ENCODE results near the gene GATB.

Gene GATB

DNA sequence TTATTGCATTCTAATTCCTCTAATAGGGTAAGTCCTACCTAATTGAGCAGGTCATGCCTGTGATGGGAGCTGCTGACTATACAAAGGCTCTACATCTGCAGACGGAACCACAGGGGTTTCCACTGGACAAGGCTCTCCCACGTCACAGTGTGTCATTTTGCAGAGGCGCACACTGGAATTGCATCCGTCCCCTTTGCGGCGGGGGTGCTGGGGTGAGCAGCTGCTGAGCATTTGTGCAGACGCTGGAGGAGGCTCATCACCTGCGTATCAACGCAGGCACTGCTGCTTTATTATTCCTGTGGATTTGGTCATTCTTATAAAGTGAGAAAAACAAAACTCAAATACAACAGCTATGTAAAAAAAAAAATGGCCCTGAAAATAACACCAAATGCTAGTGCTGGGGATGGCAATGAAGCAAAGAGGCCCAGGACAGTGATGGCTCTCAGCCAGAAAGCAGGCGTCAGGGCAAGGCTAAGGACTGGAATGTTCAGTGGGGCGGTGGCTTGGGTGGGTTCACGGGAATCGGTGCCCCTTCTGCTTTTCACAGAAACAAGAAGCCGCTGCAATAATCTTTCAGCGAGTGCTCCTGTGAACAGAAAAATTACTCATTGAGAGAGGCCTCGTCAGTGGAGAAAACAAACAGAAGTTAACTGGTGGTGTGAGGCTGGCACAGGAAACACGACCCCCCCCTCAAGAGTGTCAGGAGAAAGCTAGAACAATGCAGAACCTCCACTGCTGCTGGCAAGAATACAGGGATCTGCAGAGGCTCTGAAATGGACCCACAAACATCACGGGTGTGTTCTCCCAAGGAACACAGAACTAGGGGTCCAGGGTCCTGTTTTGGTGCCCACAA lies 67.8 kb downstream of the GATB start:
- Histone ChIP-seq H3K79me1 (ENCODE audit: low read depth, low read length) (no peaks in the 10 kb centered on the region), H3K4me2 (ENCODE audit: insufficient read depth, low read length, poor library complexity, severe bottlenecking) (no peak overlapping the region), H3K4me1 (ENCODE audit: control insufficient read depth in 2 of 2, insufficient read depth in 1 of 2, low read depth in 1 of 2, low read length in 2 of 2) (peaks cover 22 to 41% of the 10 kb centered on the region in 2 donors), H2BK15ac (ENCODE audit: low read length) (no peak overlapping the region), H4K8ac (ENCODE audit: low read depth, low read length) (no peak overlapping the region), H3K36me3 (replicated peaks in 1 of 2; ENCODE audit: control insufficient read depth in 2 of 2, insufficient read depth in 2 of 2, low read length in 2 of 2) (peaks cover 0 to 10% of the 10 kb centered on the region in 2 donors), H2AK5ac (ENCODE audit: low read depth, low read length) (no peak overlapping the region), H3K23ac (ENCODE audit: low read depth, low read length, poor library complexity) (no peak overlapping the region), H4K91ac (ENCODE audit: low read depth, low read length, poor library complexity) (no peak overlapping the region), H3K18ac (ENCODE audit: low read length) (peak overlapping the region; percentile 65), H3K27me3 (ENCODE audit: control insufficient read depth in 3 of 3, insufficient read depth in 3 of 3, low read depth in 1 of 3, low read length in 3 of 3) (no peaks in the 10 kb centered on the region), H3K4ac (ENCODE audit: low read length) (no peak overlapping the region), H2BK5ac (ENCODE audit: low read length) (no peak overlapping the region), H3K27ac (replicated peaks; ENCODE audit: low read length) (no peak overlapping the region), H2BK120ac (ENCODE audit: low read depth, low read length) (no peak overlapping the region), H3K14ac (ENCODE audit: low read length) (no peak overlapping the region), H2BK12ac (ENCODE audit: low read length) (no peak overlapping the region), H3K4me3 (ENCODE audit: low read length in 2 of 2) (no peak overlapping the region), H3K9me3 (replicated peaks in 1 of 2; ENCODE audit: control insufficient read depth in 2 of 2, insufficient read depth in 1 of 2, low read depth in 1 of 2, low read length in 2 of 2) (peaks cover 0 to 5% of the 10 kb centered on the region in 2 donors), H3K9ac (ENCODE audit: low read depth, low read length, poor library complexity) (no peak overlapping the region), H2AFZ (ENCODE audit: low read length) (no peak overlapping the region)
- no peak for DNase-seq (ENCODE audit: low spot score)
- no CpG with 5 or more reads among the region's 18 CpGs for WGBS, 2 donors (ENCODE audit: extremely low coverage in 2 of 2, insufficient read length in 2 of 2, insufficient replicate concordance in 1 of 2)

DNA sequence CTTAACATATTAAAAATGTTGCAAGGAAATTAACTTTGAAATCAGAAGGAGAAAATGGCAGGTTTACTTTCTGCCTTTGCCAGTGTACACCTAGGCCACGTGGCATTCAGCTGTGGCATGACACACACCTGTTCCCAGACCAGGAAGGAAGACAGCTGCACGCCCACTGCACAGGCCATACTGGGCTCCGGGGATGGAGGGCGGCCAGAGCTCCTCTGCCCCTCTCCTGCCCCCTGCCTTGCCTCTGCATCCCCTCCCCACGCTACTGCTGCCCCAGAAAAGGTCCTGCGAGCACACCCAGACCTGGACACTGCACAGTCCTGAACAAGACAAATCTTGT lies 68.4 kb downstream of the GATB start:
- Histone ChIP-seq H3K4me1 (ENCODE audit: control insufficient read depth in 2 of 2, insufficient read depth in 1 of 2, low read depth in 1 of 2, low read length in 2 of 2) (peaks cover 27 to 47% of the 10 kb centered on the region in 2 donors), H2AFZ (ENCODE audit: low read length) (no peak overlapping the region), H3K18ac (ENCODE audit: low read length) (no peak overlapping the region), H4K8ac (ENCODE audit: low read depth, low read length) (no peak overlapping the region), H3K4me2 (ENCODE audit: insufficient read depth, low read length, poor library complexity, severe bottlenecking) (no peak overlapping the region), H3K14ac (ENCODE audit: low read length) (no peak overlapping the region), H3K79me1 (ENCODE audit: low read depth, low read length) (no peaks in the 10 kb centered on the region), H2BK5ac (ENCODE audit: low read length) (no peak overlapping the region), H3K27me3 (ENCODE audit: control insufficient read depth in 3 of 3, insufficient read depth in 3 of 3, low read depth in 1 of 3, low read length in 3 of 3) (no peaks in the 10 kb centered on the region), H4K91ac (ENCODE audit: low read depth, low read length, poor library complexity) (no peak overlapping the region), H3K4ac (ENCODE audit: low read length) (no peak overlapping the region), H2BK12ac (ENCODE audit: low read length) (no peak overlapping the region), H3K4me3 (ENCODE audit: low read length in 2 of 2) (no peak overlapping the region), H2BK120ac (ENCODE audit: low read depth, low read length) (no peak overlapping the region), H2BK15ac (ENCODE audit: low read length) (no peak overlapping the region), H3K9me3 (replicated peaks in 1 of 2; ENCODE audit: control insufficient read depth in 2 of 2, insufficient read depth in 1 of 2, low read depth in 1 of 2, low read length in 2 of 2) (peaks cover 0 to 5% of the 10 kb centered on the region in 2 donors), H3K36me3 (replicated peaks in 1 of 2; ENCODE audit: control insufficient read depth in 2 of 2, insufficient read depth in 2 of 2, low read length in 2 of 2) (peaks cover 0 to 8% of the 10 kb centered on the region in 2 donors), H3K27ac (replicated peaks; ENCODE audit: low read length) (no peak overlapping the region), H3K23ac (ENCODE audit: low read depth, low read length, poor library complexity) (no peak overlapping the region), H2AK5ac (ENCODE audit: low read depth, low read length) (no peak overlapping the region), H3K9ac (ENCODE audit: low read depth, low read length, poor library complexity) (peak overlapping the region; percentile 79)
- DNase-seq (ENCODE audit: low spot score) = no peak
- no CpG with 5 or more reads among the region's 6 CpGs for WGBS, 2 donors (ENCODE audit: extremely low coverage in 2 of 2, insufficient read length in 2 of 2, insufficient replicate concordance in 1 of 2)

- no peak overlapping the region for H3K14ac ChIP-seq (ENCODE audit: low read length)
- H3K36me3 ChIP-seq (replicated peaks in 1 of 2; ENCODE audit: control insufficient read depth in 2 of 2, insufficient read depth in 2 of 2, low read length in 2 of 2) = peaks cover 0 to 6% of the 10 kb centered on the region in 2 donors
- no peak overlapping the region for H4K8ac ChIP-seq (ENCODE audit: low read depth, low read length)
- no peak overlapping the region for H2BK15ac ChIP-seq (ENCODE audit: low read length)
- H2BK12ac ChIP-seq (ENCODE audit: low read length) = no peak overlapping the region
- H4K91ac ChIP-seq (ENCODE audit: low read depth, low read length, poor library complexity) = no peak overlapping the region
- no peak overlapping the region for H3K27ac ChIP-seq (replicated peaks; ENCODE audit: low read length)
- H3K4me3 ChIP-seq (ENCODE audit: low read length in 2 of 2) = no peak overlapping the region
- H2AFZ ChIP-seq (ENCODE audit: low read length) = no peak overlapping the region
- no peak overlapping the region for H2BK120ac ChIP-seq (ENCODE audit: low read depth, low read length)
- H2AK5ac ChIP-seq (ENCODE audit: low read depth, low read length) = no peak overlapping the region
- H3K27me3 ChIP-seq (ENCODE audit: control insufficient read depth in 3 of 3, insufficient read depth in 3 of 3, low read depth in 1 of 3, low read length in 3 of 3) = no peaks in the 10 kb centered on the region
- no peak overlapping the region for H3K9ac ChIP-seq (ENCODE audit: low read depth, low read length, poor library complexity)
- no peak for DNase-seq (ENCODE audit: low spot score)
- H2BK5ac ChIP-seq (ENCODE audit: low read length) = no peak overlapping the region
- WGBS, 2 donors (ENCODE audit: extremely low coverage in 2 of 2, insufficient read length in 2 of 2, insufficient replicate concordance in 1 of 2) = no CpG with 5 or more reads among the region's 14 CpGs
- no peak overlapping the region for H3K18ac ChIP-seq (ENCODE audit: low read length)
- peaks cover 27 to 48% of the 10 kb centered on the region in 2 donors for H3K4me1 ChIP-seq (ENCODE audit: control insufficient read depth in 2 of 2, insufficient read depth in 1 of 2, low read depth in 1 of 2, low read length in 2 of 2)
- no peak overlapping the region for H3K4ac ChIP-seq (ENCODE audit: low read length)
- H3K4me2 ChIP-seq (ENCODE audit: insufficient read depth, low read length, poor library complexity, severe bottlenecking) = no peak overlapping the region
- H3K23ac ChIP-seq (ENCODE audit: low read depth, low read length, poor library complexity) = no peak overlapping the region
- peaks cover 0 to under 1% of the 10 kb centered on the region in 2 donors for H3K9me3 ChIP-seq (replicated peaks in 1 of 2; ENCODE audit: control insufficient read depth in 2 of 2, insufficient read depth in 1 of 2, low read depth in 1 of 2, low read length in 2 of 2)
- H3K79me1 ChIP-seq (ENCODE audit: low read depth, low read length) = no peaks in the 10 kb centered on the region
Measured at GRCh38 chr4:151691639-151692442, 69.0 kb downstream of the GATB start.

GRCh38 chr4:151690876-151691275 lies 69.9 kb downstream of the GATB start:
- H4K91ac ChIP-seq (ENCODE audit: low read depth, low read length, poor library complexity) = no peak overlapping the region
- H3K4me1 ChIP-seq (ENCODE audit: control insufficient read depth in 2 of 2, insufficient read depth in 1 of 2, low read depth in 1 of 2, low read length in 2 of 2) = peaks cover 27 to 48% of the 10 kb centered on the region in 2 donors
- no peak overlapping the region for H3K27ac ChIP-seq (replicated peaks; ENCODE audit: low read length)
- WGBS, 2 donors (ENCODE audit: extremely low coverage in 2 of 2, insufficient read length in 2 of 2, insufficient replicate concordance in 1 of 2) = no CpG with 5 or more reads among the region's 4 CpGs
- H3K27me3 ChIP-seq (ENCODE audit: control insufficient read depth in 3 of 3, insufficient read depth in 3 of 3, low read depth in 1 of 3, low read length in 3 of 3) = no peaks in the 10 kb centered on the region
- no peak overlapping the region for H2BK5ac ChIP-seq (ENCODE audit: low read length)
- no peak overlapping the region for H2AK5ac ChIP-seq (ENCODE audit: low read depth, low read length)
- H2AFZ ChIP-seq (ENCODE audit: low read length) = peak overlapping the region; percentile 70
- no peak overlapping the region for H3K14ac ChIP-seq (ENCODE audit: low read length)
- H2BK120ac ChIP-seq (ENCODE audit: low read depth, low read length) = no peak overlapping the region
- H3K9ac ChIP-seq (ENCODE audit: low read depth, low read length, poor library complexity) = no peak overlapping the region
- no peak overlapping the region for H2BK15ac ChIP-seq (ENCODE audit: low read length)
- no peak overlapping the region for H3K18ac ChIP-seq (ENCODE audit: low read length)
- H3K23ac ChIP-seq (ENCODE audit: low read depth, low read length, poor library complexity) = no peak overlapping the region
- no peak overlapping the region for H3K4me2 ChIP-seq (ENCODE audit: insufficient read depth, low read length, poor library complexity, severe bottlenecking)
- no peaks in the 10 kb centered on the region for H3K36me3 ChIP-seq (replicated peaks in 1 of 2; ENCODE audit: control insufficient read depth in 2 of 2, insufficient read depth in 2 of 2, low read length in 2 of 2)
- no peak overlapping the region for H4K8ac ChIP-seq (ENCODE audit: low read depth, low read length)
- no peak overlapping the region for H2BK12ac ChIP-seq (ENCODE audit: low read length)
- H3K79me1 ChIP-seq (ENCODE audit: low read depth, low read length) = no peaks in the 10 kb centered on the region
- H3K4ac ChIP-seq (ENCODE audit: low read length) = no peak overlapping the region
- no peak for DNase-seq (ENCODE audit: low spot score)
- H3K9me3 ChIP-seq (replicated peaks in 1 of 2; ENCODE audit: control insufficient read depth in 2 of 2, insufficient read depth in 1 of 2, low read depth in 1 of 2, low read length in 2 of 2) = no peaks in the 10 kb centered on the region
- no peak overlapping the region for H3K4me3 ChIP-seq (ENCODE audit: low read length in 2 of 2)

Measured in neuronal stem cell (in vitro differentiated cells).